HTERT RPE-1 (cell line): Measurements from ENCODE around the gene TRMT2A.

Experiments used
- in situ Hi-C: fragments of 300-500 bp; cut with MboI; formaldehyde crosslinking; loops from 4 replicates; pipeline ENCODE4 v1.14.3; 2020; ENCODE audit warnings: low sequenced_read_pairs

The TRMT2A gene

GRCh38 chr22:20107951-20108756, 8.9 kb downstream of the TRMT2A start:
- in situ Hi-C loops, result no loop called here

DNA sequence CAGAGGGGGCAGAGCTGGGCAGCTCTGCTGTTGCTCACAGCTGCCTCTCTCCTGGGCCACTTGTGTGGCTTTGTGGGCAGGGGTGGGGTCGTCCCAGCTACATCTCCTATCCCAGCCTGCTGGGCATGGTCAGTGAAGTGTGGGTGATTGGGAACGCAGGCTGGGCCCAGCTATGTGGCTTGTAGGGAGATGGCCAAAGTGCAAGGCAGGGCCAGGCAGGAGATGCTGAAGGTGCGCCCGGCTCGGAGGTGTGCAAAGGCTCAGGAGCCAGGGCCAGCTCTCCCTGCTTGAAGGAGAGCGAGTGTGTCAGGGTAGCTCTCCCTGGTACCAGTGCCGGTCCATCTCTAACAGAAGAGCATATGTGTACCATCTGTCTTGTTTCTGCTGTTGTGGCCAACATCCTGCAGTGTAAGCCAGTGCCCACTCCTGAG, 9.5 kb downstream of the TRMT2A start:
- in situ Hi-C loops, result no loop called here

DNA sequence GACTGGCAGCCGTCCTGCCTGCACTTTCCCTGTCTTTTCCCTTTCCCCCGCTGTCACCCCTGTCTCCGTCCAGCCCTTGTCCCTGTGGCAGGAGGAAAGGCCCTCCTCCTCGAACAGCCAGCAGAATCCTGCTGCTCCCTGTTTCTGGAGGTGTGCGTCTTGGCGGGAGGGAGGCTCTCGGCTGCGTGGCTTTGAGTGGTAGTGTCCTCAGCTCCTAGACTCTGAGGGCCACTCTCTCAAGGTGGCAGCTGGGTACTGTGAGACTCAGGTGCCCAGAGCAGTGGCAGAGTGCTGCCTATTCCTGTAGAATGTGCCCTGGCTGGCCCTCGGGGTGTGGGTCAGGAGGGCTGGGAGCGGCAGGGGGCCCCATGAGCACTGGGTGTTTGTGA, 10.2 kb downstream of the TRMT2A start:
- in situ Hi-C loops, result no loop called here

- in situ Hi-C loops, result no loop called here
Observed at GRCh38 chr22:20106205-20106848, 10.7 kb downstream of the TRMT2A start.

DNA sequence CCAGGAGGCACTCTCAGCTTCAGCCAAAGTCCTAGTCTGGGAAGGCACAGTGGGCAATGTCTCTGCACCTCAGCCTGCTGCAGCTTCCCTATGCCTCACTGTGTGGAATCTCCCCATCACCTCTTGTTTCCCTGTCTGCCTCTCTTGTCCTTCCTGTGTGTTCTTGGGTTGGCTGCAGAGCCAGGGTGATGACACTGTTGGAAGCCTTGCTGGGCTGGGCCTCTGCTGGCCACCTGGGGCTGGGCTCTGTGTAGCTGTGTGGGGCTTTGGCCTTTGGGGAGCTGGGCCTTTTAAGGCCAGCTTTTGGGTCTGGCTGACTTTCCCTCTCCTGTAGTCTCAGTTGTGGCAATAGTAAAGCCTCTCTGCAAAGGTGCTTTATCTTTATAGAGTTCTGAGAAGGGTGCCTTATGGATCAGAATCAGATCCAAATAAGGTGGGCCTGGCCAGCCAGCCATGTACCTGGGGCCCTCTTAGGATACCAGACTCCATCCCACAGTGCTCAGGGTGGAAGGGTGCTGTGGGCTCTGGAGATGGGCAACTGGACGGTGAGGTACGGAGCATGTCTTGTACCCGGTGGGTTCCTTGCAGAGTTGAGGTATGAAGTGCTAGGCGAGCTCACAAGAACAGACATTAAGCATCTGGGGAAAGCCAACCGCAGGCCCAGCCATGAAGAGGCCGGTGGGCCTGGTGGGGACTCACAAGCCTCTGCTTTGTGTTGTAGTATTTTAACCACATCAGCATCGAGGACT, 11.4 kb downstream of the TRMT2A start:
- in situ Hi-C loops, result no loop called here

DNA sequence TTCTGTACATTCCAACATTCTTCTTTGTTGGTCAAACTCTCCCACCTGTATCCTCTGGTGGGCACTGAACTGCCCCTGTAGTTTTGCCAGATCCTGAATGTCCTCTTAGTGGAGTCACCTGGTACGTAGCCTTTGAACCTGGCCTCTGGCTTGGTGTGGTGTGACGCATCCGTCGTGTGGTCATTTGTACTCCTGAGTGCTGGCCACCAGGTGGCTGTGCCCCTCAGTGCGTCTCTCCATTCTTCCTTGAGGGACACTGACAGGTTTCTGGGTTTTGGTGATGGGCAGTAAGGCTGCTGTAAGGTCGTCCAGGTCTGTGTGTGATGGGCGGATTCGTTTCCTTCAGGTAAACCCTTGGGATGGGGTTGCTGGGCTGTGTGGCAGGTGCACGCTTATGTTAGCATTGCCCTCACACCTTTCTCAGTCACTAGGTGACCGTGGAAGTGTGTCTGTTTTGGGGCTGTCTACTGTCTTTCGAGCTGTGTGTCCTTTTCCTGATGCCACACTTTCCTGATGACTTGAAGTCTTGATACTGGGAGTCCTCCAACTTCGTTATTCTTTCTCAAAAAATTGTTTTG, 14.7 kb downstream of the TRMT2A start:
- in situ Hi-C loops, result no loop called here

GRCh38 chr22:20101638-20102037, 15.4 kb downstream of the TRMT2A start:
- in situ Hi-C loops, result no loop called here

GRCh38 chr22:20099099-20099711, 17.8 kb downstream of the TRMT2A start:
- in situ Hi-C loops, result no loop called here

- in situ Hi-C loops, result no loop called here
Observed at GRCh38 chr22:20096574-20097420, 20.2 kb downstream of the TRMT2A start.

- in situ Hi-C loops, result no loop called here
Observed at GRCh38 chr22:20095521-20095920, 21.5 kb downstream of the TRMT2A start.

DNA sequence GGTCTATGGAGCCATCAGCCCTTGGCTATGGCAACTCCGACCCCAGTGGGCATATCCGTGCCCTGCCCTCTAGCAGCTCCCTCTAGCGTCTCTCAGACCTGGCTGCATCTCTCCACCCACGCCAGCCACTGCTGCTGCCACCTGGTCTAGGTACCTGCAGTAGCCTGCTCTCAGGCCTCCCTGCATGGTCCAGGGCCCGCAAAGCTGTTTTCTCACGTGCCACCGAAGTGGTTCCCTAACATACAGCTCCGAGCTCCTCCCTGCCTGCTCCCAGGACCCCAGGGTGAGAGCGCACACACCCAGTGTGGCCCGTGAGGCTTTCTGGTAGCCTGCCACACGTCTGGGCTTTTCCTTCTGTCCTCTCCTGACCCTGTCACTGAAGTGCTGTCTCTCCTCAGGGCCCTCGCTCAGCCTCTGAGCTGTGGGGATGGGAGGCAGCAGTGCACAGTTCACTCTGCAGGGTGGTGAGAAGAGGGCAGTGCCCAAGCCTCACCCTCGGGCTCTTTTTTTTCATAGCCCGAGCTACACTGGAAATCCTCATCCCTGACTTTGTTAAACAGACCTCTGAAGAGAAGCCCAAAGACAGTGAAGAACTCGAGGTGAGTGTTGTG, 22.7 kb downstream of the TRMT2A start:
- in situ Hi-C loops, result no loop called here

GRCh38 chr22:20093418-20094196, 23.4 kb downstream of the TRMT2A start:
- in situ Hi-C loops, result no loop called here

- in situ Hi-C loops, result no loop called here
Observed at GRCh38 chr22:20092477-20092854, 24.6 kb downstream of the TRMT2A start.

DNA sequence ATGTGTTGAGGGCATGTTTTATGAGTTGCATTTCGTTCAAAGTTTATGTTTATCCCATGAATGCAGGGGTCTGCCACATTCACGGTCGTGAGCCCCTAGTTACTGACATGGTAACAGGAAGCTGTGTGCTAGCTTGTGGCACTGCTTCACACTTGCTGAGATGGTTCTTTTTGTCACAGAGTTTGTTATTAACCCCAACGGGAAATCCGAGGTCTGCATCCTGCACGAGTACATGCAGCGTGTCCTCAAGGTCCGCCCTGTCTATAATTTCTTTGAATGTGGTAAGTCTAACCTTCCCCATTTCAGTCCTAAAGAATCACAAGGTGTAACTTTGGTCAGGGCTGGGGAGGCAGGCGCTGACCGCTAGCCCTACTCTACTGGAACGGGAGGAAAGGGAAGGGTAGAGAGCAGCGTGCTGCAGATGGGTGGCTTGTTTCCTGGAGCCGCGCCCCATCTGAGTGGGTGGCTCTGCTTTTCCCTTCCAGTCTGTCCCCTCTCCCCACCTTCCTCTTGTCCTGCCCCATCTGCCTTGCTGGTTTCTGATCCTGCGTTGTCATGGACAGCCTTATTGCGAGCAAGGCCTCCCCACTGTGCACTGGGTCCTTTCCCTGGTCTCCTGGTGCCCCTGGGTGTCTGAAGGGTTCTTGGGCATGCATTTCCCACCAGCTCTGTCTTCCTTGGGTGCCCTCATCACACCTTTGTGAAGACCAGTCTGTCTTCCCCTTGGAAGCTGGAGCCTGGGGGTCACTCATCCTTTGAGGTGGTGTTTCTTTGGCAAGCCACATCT, 25.1 kb downstream of the TRMT2A start:
- in situ Hi-C loops, result no loop called here

DNA sequence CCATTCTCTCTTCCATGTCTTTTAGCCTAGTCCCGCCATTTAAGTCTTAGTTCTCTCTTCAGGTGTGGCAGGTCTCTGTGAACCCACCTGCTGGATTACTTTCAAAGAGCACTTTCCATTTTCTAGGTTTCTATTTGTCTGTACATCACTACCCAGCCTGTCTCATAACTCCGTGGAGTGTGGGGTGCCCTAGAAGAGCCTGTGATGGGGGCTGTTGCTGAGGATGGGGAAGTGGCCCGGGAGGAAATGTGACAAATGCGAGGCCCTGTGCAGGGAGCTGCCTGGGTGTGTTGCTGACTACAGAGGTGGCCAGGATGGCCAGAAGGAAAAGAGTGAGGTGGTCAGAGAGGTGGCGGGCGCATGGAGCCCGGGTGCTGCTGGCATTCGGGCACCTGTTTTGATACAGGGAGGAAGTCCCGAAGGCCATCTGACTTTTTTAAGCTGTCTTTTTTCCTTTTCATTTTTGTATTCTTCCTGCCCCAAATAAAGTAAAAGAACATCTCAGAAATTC, 26.2 kb downstream of the TRMT2A start:
- in situ Hi-C loops, result no loop called here

DNA sequence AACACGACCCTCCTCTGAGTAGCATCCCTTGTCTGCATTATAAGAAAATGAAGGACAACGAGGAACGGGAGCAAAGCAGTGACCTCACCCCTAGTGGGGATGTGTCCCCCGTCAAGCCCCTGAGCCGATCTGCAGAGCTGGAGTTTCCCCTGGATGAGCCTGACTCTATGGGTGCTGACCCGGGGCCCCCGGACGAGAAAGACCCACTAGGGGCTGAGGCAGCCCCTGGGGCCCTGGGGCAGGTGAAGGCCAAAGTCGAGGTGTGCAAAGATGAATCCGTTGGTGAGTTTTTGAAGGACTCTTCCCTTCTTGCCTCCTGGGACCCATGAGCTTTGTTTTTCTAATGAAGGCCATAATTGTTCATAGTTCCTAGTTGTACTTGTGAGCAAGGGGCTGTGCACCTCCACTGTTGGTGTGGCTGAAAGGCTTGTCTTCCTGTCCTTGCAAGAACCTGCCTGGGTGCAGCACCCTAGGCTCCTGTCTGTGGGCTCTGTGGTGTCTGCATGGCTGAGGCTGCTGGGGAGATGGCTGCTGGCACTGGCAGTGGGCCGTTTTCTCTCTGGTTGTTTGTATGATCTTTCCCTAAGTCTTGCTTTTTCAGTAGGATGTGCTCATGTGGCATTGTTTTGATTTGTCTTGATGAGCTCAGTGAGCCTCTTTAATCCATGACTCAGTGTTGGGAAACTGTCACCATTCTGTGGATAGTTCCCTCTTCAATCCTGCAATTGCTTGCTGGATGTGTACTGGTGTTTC, 26.9 kb downstream of the TRMT2A start:
- in situ Hi-C loops, result no loop called here
